GM11168 (cell line): Measurements from ENCODE around the gene SLC4A1AP.

ENCODE experiments used
- in situ Hi-C: fragments of 300-500 bp; cut with MboI; formaldehyde crosslinking; loops from one replicate; pipeline ENCODE4 v1.12.0; 2022; ENCODE audit warnings: low sequenced_read_pairs; ENCODE audit not compliant: unreplicated experiment

SLC4A1AP gene

GRCh38 chr2:27690052-27690451, 26.4 kb downstream of the SLC4A1AP start:
- in situ Hi-C loops = no loop called here

- in situ Hi-C loops = no loop called here
Observed at GRCh38 chr2:27697660-27698059, 34.0 kb downstream of the SLC4A1AP start.

GRCh38 chr2:27701676-27702075, 38.0 kb downstream of the SLC4A1AP start:
- in situ Hi-C loops = no loop called here

GRCh38 chr2:27702302-27702701, 38.6 kb downstream of the SLC4A1AP start:
- in situ Hi-C loops = no loop called here

- in situ Hi-C loops = no loop called here
Observed at GRCh38 chr2:27703638-27704341, 40.1 kb downstream of the SLC4A1AP start.

GRCh38 chr2:27704342-27704876, 40.7 kb downstream of the SLC4A1AP start:
- in situ Hi-C loops = no loop called here

GRCh38 chr2:27705851-27706622, 42.3 kb downstream of the SLC4A1AP start:
- in situ Hi-C loops = no loop called here

GRCh38 chr2:27707462-27708256, 44.0 kb downstream of the SLC4A1AP start:
- in situ Hi-C loops = no loop called here

GRCh38 chr2:27708257-27708654, 44.6 kb downstream of the SLC4A1AP start:
- in situ Hi-C loops = no loop called here

- in situ Hi-C loops = no loop called here
Observed at GRCh38 chr2:27708666-27709065, 45.0 kb downstream of the SLC4A1AP start.

- in situ Hi-C loops = no loop called here
Observed at GRCh38 chr2:27709326-27709725, 45.6 kb downstream of the SLC4A1AP start.

GRCh38 chr2:27709960-27710575, 46.4 kb downstream of the SLC4A1AP start:
- in situ Hi-C loops = no loop called here

- in situ Hi-C loops = no loop called here
Observed at GRCh38 chr2:27710640-27711430, 47.1 kb downstream of the SLC4A1AP start.

- in situ Hi-C loops = no loop called here
Observed at GRCh38 chr2:27711804-27712203, 48.1 kb downstream of the SLC4A1AP start.

- in situ Hi-C loops = no loop called here
Observed at GRCh38 chr2:27712522-27712921, 48.8 kb downstream of the SLC4A1AP start.

GRCh38 chr2:27713201-27713600, 49.5 kb downstream of the SLC4A1AP start:
- in situ Hi-C loops = no loop called here

GRCh38 chr2:27714053-27714452, 50.4 kb downstream of the SLC4A1AP start:
- in situ Hi-C loops = no loop called here

- in situ Hi-C loops = no loop called here
Observed at GRCh38 chr2:27714851-27715291, 51.2 kb downstream of the SLC4A1AP start.
